K562 (cell line): Measurements from ENCODE around the gene CELF4.

Experiments
- JUND ChIP-seq, 2 experiments: IDR thresholded peaks; 2 replicates in 1 of 2; 3 replicates in 1 of 2; pipeline ENCODE4 v1.6.1; 2011; ENCODE audit warnings: borderline replicate concordance in 2 of 2, low read depth in 2 of 2, low read length in 2 of 2, improper control_type of control experiment in 1 of 2, missing biosample characterization in 1 of 2, missing genetic modification characterization in 1 of 2, missing genetic modification reagents in 1 of 2
- KHSRP ChIP-seq: fragments of 450-650 bp; IDR thresholded peaks from 2 replicates; pipeline ENCODE4 v1.6.1; 2017
- RFX5 ChIP-seq: IDR thresholded peaks from 2 replicates; pipeline ENCODE4 v1.6.1; 2011; ENCODE audit warnings: low read depth, mild to moderate bottlenecking, improper control_type of control experiment, low read length
- THRAP3 ChIP-seq: fragments of 450-650 bp; IDR thresholded peaks from 2 replicates; pipeline ENCODE4 v1.6.1; 2016; ENCODE audit warnings: mild to moderate bottlenecking, inconsistent platforms, borderline replicate concordance
- YY1 ChIP-seq, 3 experiments: IDR thresholded peaks; 2 replicates each; pipeline ENCODE4 v1.6.1; 2011; ENCODE audit warnings: low read length in 2 of 3, mild to moderate bottlenecking in 2 of 3, moderate library complexity in 2 of 3, borderline replicate concordance in 1 of 3, control low read depth in 1 of 3, low read depth in 1 of 3; ENCODE audit not compliant: insufficient read depth in 3 of 3, insufficient replicate concordance in 2 of 3, control insufficient read depth in 1 of 3, insufficient read length in 1 of 3; ENCODE audit errors: extremely low read depth in 1 of 3
- ZBTB1 ChIP-seq: sonication (generic); formaldehyde crosslinking; IDR thresholded peaks from 2 replicates; pipeline ENCODE4 v1.8.1; 2023; ENCODE audit warnings: missing genetic modification reagents, low read depth, mild to moderate bottlenecking, borderline replicate concordance
- ZNF274 ChIP-seq: IDR thresholded peaks from 2 replicates; pipeline ENCODE4 v1.6.1; 2011; ENCODE audit warnings: low read depth, mild to moderate bottlenecking, low read length, moderate library complexity, borderline replicate concordance
- TF ChIP-seq, protein P1 (sequence below): fragments of 250-450 bp; sonication (Bioruptor Pico); IDR thresholded peaks from 2 replicates; pipeline ENCODE4 v1.5.0; 2020; ENCODE audit warnings: mild to moderate bottlenecking, borderline replicate concordance

DNA sequence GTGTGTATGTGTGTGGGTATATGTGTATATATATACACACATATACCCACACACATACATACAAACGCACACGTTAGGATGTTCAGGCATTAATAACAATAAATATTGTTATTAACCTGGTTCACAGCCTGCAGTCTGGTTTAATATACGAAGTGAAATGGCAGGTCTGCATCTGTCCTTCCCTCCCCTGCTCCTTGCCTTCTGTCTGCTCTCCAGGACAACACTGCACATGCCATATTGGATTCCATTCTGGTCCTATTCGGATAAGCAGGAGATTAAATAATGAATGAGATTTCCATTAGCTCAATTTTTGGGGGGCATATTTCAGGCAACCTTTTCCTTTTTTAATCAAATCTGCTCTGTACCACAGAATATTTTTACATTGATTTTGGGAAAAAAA lies 158.0 kb downstream of the CELF4 start:
- no peak for TF ChIP-seq THRAP3
- no peak for TF ChIP-seq ZBTB1
- no peak for TF ChIP-seq JUND (IDR thresholded peaks at IDR 0.05; ENCODE audit: borderline replicate concordance, low read depth, low read length)
- TF ChIP-seq JUND (tag; IDR thresholded peaks at IDR 0.05; ENCODE audit: borderline replicate concordance, low read depth, low read length): no peak
- no peak for TF ChIP-seq ZNF274
- no peak for TF ChIP-seq RFX5
- TF ChIP-seq YY1 (IDR thresholded peaks at IDR 0.05; ENCODE audit: borderline replicate concordance in 1 of 3, control insufficient read depth in 1 of 3, extremely low read depth in 1 of 3, insufficient read depth in 3 of 3, insufficient read length in 1 of 3, insufficient replicate concordance in 2 of 3, low read depth in 1 of 3, low read length in 2 of 3): no peak
- no peak for TF ChIP-seq KHSRP
- TF ChIP-seq, protein P1, sequence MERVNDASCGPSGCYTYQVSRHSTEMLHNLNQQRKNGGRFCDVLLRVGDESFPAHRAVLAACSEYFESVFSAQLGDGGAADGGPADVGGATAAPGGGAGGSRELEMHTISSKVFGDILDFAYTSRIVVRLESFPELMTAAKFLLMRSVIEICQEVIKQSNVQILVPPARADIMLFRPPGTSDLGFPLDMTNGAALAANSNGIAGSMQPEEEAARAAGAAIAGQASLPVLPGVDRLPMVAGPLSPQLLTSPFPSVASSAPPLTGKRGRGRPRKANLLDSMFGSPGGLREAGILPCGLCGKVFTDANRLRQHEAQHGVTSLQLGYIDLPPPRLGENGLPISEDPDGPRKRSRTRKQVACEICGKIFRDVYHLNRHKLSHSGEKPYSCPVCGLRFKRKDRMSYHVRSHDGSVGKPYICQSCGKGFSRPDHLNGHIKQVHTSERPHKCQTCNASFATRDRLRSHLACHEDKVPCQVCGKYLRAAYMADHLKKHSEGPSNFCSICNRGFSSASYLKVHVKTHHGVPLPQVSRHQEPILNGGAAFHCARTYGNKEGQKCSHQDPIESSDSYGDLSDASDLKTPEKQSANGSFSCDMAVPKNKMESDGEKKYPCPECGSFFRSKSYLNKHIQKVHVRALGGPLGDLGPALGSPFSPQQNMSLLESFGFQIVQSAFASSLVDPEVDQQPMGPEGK (CRISPR knock-in tag): no peak
